Smooth muscle cell (in vitro differentiated cells): ENCODE data around the gene GFRA1. TPM values are rescaled to one million over a fixed set of nuclear protein-coding genes. Genes with fewer than 3 reads are reported as not detected.

Experiments used
- DNase-seq: peaks from one replicate; lab custom pipeline; 2025; ENCODE audit not compliant: unreplicated experiment; lab: John Stamatoyannopoulos, UW
- H2AFZ ChIP-seq: fragments of 200-600 bp; sonication (generic); 2 replicates; pipeline ENCODE4 v1.6.0; 2016; ENCODE audit warnings: antibody characterized with exemption, low read depth, mild to moderate bottlenecking
- H3F3A ChIP-seq: fragments of 200-600 bp; sonication (generic); 2 replicates; pipeline ENCODE4 v1.6.0; 2017; ENCODE audit warnings: antibody characterized with exemption, low read depth
- H3K27ac ChIP-seq: fragments of 200-600 bp; sonication (generic); 2 replicates; pipeline ENCODE4 v1.5.1; 2016; ENCODE audit warnings: low read depth, mild to moderate bottlenecking
- H3K27me3 ChIP-seq: fragments of 200-600 bp; sonication (generic); 2 replicates; pipeline ENCODE4 v1.6.1; 2016; ENCODE audit warnings: low read depth, mild to moderate bottlenecking
- H3K36me3 ChIP-seq: fragments of 200-600 bp; sonication (generic); 2 replicates; pipeline ENCODE4 v1.5.1; 2016; ENCODE audit warnings: low read depth
- H3K4me1 ChIP-seq: fragments of 200-600 bp; sonication (generic); 2 replicates; pipeline ENCODE4 v1.5.1; 2016; ENCODE audit warnings: low read depth
- H3K4me2 ChIP-seq: fragments of 200-600 bp; sonication (generic); 2 replicates; pipeline ENCODE4 v1.6.0; 2016; ENCODE audit warnings: mild to moderate bottlenecking
- H3K4me3 ChIP-seq: fragments of 200-600 bp; sonication (generic); 2 replicates; pipeline ENCODE4 v1.5.1; 2016; ENCODE audit warnings: mild to moderate bottlenecking
- H3K79me2 ChIP-seq: fragments of 200-600 bp; sonication (generic); 2 replicates; pipeline ENCODE4 v1.6.0; 2016; ENCODE audit warnings: low read depth, mild to moderate bottlenecking
- H3K9ac ChIP-seq: fragments of 200-600 bp; sonication (generic); 2 replicates; pipeline ENCODE4 v1.6.0; 2016; ENCODE audit warnings: low read depth
- H3K9me3 ChIP-seq: fragments of 200-600 bp; sonication (generic); replicated peaks from 2 replicates; pipeline ENCODE4 v1.5.1; 2016; ENCODE audit warnings: low read depth
- H4K20me1 ChIP-seq: fragments of 200-600 bp; sonication (generic); 2 replicates; pipeline ENCODE4 v1.6.0; 2016; ENCODE audit warnings: low read depth
- CTCF ChIP-seq: fragments of 200-600 bp; sonication (generic); IDR thresholded peaks from 2 replicates; pipeline ENCODE4 v1.5.1; 2017; ENCODE audit warnings: borderline replicate concordance, mild to moderate bottlenecking, antibody characterized with exemption; ENCODE audit not compliant: insufficient read depth, poor library complexity, severe bottlenecking
- WGBS: methylation state at CpG from one replicate; pipeline ENCODE4 v1.1.7; 2016; ENCODE audit warnings: low lambda C conversion rate; 5-methylcytosine and 5-hydroxymethylcytosine counted together
- polyA plus RNA-seq: library from polyadenylated mRNA; unstranded; fragments of >200 nt; fragmentation: Nextera tagmentation; extraction: Ambion mirVana; gene quantifications from 2 replicates; pipeline ENCODE4 v1.2.1, GENCODE V29; 2016
- total RNA-seq: library from RNA; depleted of rRNA; stranded (reverse); fragments of >200 nt; gene quantifications from 2 replicates; pipeline ENCODE4 v1.2.3, GENCODE V29; 2014

GFRA1 gene
- total and polyA plus RNA-seq, 2 experiments from 2014 or later, result 1.3 to 1.9 TPM

GRCh38 chr10:116024271-116024878 is 248.6 kb downstream of the GFRA1 start:
- WGBS, result 89% methylated on average over 3 of the region's 3 CpGs

GRCh38 chr10:116017405-116017804 is 255.6 kb downstream of the GFRA1 start:
- no peak overlapping the region for H3K4me2 ChIP-seq
- DNase-seq, result no peak
- no peaks in the 10 kb centered on the region for H3K4me1 ChIP-seq
- no peaks in the 10 kb centered on the region for H3K36me3 ChIP-seq
- no peaks in the 10 kb centered on the region for H4K20me1 ChIP-seq
- no peak overlapping the region for H3K4me3 ChIP-seq
- H3K9ac ChIP-seq, result no peak overlapping the region
- no peaks in the 10 kb centered on the region for H3K27me3 ChIP-seq
- H3K9me3 ChIP-seq, result no peaks in the 10 kb centered on the region
- H3F3A ChIP-seq, result no peaks in the 10 kb centered on the region
- 29% methylated on average over 2 of the region's 2 CpGs for WGBS
- H3K79me2 ChIP-seq, result no peaks in the 10 kb centered on the region
- H3K27ac ChIP-seq, result no peak overlapping the region
- no peak for TF ChIP-seq CTCF
- H2AFZ ChIP-seq, result no peak overlapping the region

More at GRCh38 chr10:116024271-116024878, 248.6 kb downstream of the GFRA1 start:
- no peaks in the 10 kb centered on the region for H3F3A ChIP-seq
- H3K4me3 ChIP-seq, result no peak overlapping the region
- no peak overlapping the region for H2AFZ ChIP-seq
- H3K9me3 ChIP-seq, result no peaks in the 10 kb centered on the region
- H3K36me3 ChIP-seq, result no peaks in the 10 kb centered on the region
- no peaks in the 10 kb centered on the region for H4K20me1 ChIP-seq
- no peak for DNase-seq
- H3K4me2 ChIP-seq, result no peak overlapping the region
- peaks cover 14% of the 10 kb centered on the region for H3K27me3 ChIP-seq
- no peak overlapping the region for H3K27ac ChIP-seq
- no peak for TF ChIP-seq CTCF
- no peak overlapping the region for H3K9ac ChIP-seq
- no peaks in the 10 kb centered on the region for H3K79me2 ChIP-seq
- H3K4me1 ChIP-seq, result no peaks in the 10 kb centered on the region

GRCh38 chr10:116015583-116016333 is 257.2 kb downstream of the GFRA1 start:
- no peaks in the 10 kb centered on the region for H3K36me3 ChIP-seq
- 79% methylated on average over 7 of the region's 7 CpGs for WGBS
- H3K27ac ChIP-seq, result no peak overlapping the region
- no peak overlapping the region for H3K4me2 ChIP-seq
- H3F3A ChIP-seq, result no peaks in the 10 kb centered on the region
- no peaks in the 10 kb centered on the region for H3K4me1 ChIP-seq
- H3K9ac ChIP-seq, result no peak overlapping the region
- no peaks in the 10 kb centered on the region for H3K9me3 ChIP-seq
- H3K4me3 ChIP-seq, result no peak overlapping the region
- no peaks in the 10 kb centered on the region for H3K27me3 ChIP-seq
- no peak for DNase-seq
- TF ChIP-seq CTCF, result no peak
- H4K20me1 ChIP-seq, result no peaks in the 10 kb centered on the region
- H3K79me2 ChIP-seq, result no peaks in the 10 kb centered on the region
- no peak overlapping the region for H2AFZ ChIP-seq
